ENCODE measurements around the gene DIRAS1. TPM values are rescaled to one million over a fixed set of nuclear protein-coding genes. Genes with fewer than 3 reads are reported as not detected.

Gene DIRAS1
- total and polyA plus RNA-seq, 2 of the 8 experiments (the other 6 are each of a cell fraction or from before 2014, with no cell fraction given): 20.2 to 22.3 TPM

GRCh38 chr19:2726160-2726855, 5.1 kb upstream of the DIRAS1 start (continued):
- TF ChIP-seq CTCF (IDR thresholded peaks at IDR 0.05; ENCODE audit: control extremely low read depth in 1 of 3, insufficient read depth in 1 of 3, low read depth in 1 of 3, low read length in 3 of 3) (no peak), ASH2L (IDR thresholded peaks at IDR 0.05; ENCODE audit: low read length) (no peak), SP4 (IDR thresholded peaks at IDR 0.05; ENCODE audit: low read length) (no peak), CHD2 (IDR thresholded peaks at IDR 0.05; ENCODE audit: low read length) (no peak), KDM4A (IDR thresholded peaks at IDR 0.05; ENCODE audit: low read depth, low read length, severe bottlenecking) (no peak), SAP30 (IDR thresholded peaks at IDR 0.05; ENCODE audit: insufficient read depth, insufficient replicate concordance, low read length) (no peak)

Data from H1 (cell line).